Brain pericyte (primary cell): ENCODE results near the gene LRRC56.

Source experiments
- DNase-seq: peaks from one replicate; pipeline ENCODE4 v3.0.0-alpha.2; 2012; ENCODE audit warnings: low read depth, low spot score

The LRRC56 gene, protein sequence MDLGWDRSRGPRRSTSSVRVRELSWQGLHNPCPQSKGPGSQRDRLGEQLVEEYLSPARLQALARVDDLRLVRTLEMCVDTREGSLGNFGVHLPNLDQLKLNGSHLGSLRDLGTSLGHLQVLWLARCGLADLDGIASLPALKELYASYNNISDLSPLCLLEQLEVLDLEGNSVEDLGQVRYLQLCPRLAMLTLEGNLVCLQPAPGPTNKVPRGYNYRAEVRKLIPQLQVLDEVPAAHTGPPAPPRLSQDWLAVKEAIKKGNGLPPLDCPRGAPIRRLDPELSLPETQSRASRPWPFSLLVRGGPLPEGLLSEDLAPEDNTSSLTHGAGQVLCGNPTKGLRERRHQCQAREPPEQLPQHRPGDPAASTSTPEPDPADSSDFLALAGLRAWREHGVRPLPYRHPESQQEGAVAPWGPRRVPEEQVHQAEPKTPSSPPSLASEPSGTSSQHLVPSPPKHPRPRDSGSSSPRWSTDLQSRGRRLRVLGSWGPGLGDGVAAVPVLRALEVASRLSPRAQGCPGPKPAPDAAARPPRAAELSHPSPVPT

DNA sequence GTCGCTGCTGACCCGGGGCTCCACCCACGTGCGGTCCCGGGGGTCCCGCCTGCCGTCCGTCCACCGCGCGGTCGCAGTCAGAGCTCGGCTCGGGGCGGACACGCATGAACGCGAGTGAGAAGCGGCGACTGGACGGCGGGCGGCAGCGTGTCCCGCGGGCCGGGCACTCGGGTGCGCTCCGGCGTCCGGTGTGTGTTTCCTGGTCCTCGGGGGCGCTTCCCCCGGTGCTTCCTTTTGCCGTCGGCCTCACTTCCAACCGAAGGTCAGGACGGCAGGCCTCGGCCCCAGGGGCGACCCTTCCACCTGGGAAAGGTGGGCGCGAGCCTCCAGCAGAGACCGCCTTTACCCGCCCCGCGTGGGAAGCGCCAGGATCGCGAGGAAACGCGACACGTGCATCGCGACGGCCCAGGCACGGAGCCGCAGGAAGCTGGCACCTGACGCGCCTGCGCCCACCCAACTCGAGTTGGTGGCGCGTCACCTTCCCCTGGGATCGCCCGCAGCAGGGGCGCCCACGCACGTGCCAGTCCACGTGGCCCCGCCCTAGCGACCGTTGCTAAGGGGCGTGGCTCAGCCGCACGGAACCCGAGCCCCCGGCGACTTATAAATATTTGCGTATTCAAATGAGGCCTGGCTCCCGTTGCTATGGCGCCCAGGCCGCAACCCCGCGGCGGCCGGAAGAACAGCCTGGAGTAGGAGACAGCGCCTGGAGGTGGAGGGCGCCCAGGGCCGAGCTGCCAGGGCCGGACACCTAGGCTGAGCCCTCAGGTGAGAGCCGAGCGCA is at the start of gene LRRC56:
Gene LRRC56 (plus strand): TSS at position 687 of the 781 bp plus-strand sequence. CDS start 3,158 bp downstream, outside the sequence.
- no peak for DNase-seq

DNA sequence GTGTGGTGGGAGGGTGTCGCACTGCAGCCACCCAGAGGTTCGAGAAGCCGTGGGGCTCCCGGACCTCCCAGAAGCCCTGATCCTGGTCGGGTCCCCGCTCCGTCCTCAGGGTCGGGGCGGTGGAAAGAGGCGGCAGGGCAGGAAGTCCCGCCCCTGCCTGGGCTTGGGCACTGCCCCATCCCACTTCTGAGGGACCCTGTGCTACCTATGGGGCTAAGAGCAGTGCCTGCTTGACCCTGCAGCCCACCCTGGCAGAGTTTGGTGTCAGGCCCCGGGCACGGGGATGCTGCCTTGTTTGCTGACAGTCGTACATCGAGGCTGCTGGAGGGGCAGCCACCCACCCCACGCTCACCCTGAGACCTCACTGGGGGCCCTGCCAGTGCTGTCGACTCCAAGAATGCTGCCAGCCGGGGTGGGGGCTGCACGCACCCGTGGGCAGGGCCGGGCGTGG is 49.7 kb upstream of the LRRC56 start:
- no peak for DNase-seq

DNA sequence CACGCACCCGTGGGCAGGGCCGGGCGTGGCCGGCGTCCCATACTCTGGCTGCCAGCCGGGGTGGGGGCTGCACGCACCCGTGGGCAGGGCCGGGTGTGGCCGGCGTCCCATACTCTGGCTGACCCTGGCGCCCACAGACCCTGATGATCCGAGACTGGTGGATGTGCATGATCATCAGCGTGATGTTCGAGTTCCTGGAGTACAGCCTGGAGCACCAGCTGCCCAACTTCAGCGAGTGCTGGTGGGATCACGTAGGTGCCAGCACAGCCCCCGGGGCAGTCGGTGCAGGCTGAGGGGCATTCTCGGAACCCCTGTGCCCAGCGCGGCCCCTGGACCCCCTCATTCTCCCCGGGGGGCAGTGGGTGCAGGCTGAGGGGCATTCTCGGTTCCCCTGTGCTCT is 49.3 kb upstream of the LRRC56 start:
- DNase-seq: no peak

DNA sequence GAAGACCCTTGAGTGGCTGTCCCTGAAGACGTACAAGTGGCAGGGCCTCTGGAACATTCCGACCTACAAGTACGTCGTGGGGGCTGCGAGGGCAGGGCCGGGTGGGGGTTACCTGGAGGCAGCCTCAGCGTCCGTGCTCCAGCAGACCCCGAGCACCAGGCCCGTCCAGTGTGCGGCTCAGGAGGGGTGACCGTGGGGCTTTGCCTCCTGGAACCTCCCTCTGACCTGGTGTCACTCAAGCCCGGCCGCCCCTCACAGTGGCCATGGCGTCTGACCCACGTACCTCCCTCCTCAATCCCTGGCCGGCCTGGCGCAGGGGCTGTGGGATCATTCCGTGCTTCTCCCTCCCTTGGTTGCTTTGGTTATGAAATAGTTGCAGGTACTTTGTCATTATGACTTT is 48.7 kb upstream of the LRRC56 start:
- no peak for DNase-seq

DNA sequence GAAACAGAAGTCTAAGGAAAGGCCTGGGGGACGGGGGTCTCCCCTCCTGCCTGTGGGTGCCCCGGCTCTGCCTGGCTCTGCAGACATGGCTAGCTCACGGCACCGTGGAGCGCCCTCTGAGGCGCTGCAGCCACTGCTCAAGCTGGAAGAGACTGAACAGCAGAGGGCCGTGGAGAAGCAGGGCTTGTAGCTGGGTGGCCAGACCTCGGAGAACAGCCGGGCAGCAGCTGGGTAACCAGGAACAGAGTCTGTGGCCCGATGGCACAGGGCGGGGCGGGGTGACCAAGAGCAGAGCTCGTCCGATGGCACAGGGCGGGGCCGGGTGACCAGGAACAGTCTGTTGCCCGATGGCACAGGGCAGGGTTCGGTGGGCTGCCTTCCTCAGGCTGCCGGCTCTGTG is 48.3 kb upstream of the LRRC56 start:
- no peak for DNase-seq

DNA sequence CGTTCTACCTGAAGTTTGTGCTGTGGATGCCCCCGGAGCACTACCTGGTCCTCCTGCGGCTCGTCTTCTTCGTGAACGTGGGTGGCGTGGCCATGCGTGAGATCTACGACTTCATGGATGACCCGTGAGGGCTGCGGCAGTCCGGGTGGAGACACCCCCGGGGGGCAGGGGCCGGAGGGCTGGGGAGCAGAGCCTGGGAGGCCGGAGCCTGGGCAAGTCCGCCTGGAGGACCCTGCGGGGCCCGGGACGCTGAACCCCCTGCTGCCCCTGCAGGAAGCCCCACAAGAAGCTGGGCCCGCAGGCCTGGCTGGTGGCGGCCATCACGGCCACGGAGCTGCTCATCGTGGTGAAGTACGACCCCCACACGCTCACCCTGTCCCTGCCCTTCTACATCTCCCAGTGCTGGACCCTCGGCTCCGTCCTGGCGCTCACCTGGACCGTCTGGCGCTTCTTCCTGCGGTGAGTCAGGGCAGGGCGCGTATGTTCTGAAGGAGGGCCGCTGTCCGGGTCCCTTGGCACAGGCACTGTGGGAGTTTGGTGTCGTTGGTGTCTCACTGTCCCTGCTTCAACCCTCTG is 47.6 kb upstream of the LRRC56 start:
- DNase-seq: no peak

DNA sequence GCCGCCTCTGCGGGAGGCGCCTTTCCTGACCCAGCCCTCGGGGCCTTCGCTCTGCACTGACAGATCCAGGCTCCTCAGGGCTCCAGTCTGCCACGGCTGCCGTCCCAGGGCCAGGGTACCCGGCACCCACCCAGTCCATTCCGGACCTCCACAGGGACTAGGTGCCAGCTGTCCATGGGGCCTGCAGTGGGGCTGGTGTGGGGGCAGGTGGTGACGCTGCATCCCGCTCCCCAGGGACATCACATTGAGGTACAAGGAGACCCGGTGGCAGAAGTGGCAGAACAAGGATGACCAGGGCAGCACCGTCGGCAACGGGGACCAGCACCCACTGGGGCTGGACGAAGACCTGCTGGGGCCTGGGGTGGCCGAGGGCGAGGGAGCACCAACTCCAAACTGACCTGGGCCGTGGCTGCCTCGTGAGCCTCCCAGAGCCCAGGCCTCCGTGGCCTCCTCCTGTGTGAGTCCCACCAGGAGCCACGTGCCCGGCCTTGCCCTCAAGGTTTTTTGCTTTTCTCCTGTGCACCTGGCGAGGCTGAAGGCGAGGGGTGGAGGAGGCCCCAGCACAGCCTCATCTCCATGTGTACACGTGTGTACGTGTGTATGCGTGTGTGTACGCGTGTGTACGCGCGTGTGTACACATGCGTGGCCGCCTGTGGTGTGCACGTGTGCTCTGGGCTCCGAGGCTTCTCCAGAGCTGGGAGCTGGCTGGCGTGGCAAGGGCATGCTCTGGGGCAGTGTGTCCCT is 47.0 kb upstream of the LRRC56 start:
- no peak for DNase-seq

DNA sequence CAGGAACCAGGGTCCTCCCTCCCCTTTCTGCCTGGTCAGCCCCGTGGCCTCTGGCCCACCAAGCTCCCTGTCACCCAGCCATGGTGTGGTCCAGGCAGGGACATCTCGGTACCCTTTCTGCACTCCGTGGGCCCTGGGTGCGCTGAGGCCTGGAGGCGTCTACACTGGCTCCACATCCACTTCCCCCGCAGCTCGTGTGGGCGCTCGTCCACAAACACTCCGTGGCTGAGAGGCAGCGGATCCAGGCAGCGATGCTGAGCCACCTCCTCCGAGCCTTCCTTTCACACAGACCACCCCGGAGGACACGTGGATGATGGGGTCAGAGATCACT is 46.4 kb upstream of the LRRC56 start:
- DNase-seq: no peak

DNA sequence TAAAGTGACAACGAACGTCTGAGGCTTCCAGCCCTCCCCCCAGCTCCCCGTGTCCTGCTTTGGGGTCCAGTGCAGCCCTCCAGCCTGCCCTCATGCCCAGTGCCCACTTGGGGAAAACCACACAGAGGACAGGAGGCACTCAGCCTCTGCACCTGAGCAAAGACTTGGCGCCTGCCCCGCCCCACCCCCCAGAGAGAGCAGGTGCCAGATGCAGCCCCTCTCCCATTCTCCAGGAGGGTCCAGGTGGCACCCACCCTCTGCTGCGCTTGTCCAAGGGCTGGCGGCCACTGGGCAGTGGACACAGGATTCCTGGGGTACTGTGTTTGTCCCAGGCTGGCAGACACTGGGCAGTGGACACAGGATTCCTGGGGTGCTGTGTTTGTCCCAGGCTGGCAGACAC is 46.0 kb upstream of the LRRC56 start:
- DNase-seq: no peak

DNA sequence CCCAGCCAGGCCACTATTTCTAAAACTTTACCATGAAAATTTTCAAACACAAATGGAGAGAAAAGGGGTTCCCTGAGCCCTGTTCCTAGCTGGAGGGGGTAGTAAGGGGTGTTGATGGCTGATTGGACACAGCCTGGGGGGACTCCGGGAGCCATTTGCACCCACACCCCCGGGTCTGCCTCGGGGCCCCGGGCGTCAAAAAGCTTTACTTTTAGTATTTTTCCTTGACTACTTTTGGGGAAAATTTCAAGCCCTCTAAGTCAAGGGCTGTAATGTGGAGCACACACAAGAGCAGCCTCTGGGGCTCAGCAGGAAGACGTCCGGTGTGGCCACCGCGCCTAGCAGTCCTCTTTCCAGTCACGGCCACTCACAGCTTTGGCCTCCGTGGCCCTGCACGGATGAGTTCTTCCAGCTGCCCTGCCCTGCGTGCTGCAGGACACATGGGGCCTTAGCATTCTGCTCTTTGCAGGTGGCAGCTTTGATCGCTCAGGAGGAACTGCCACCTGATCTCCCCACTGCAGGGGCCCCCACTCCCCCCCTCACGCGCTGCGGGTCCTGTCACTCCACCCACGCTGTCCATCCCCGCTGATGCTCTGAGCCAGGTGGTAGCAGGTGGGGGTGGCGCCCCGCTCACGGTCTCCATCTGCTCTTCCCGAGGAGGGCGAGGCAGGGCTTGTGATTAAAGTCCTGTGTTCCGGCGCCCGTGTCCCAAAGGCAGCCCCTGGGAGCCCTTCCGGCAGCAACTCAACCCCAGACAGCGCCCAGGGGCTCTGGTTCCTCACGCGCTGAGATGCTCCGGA is 44.7 kb upstream of the LRRC56 start:
- no peak for DNase-seq

DNA sequence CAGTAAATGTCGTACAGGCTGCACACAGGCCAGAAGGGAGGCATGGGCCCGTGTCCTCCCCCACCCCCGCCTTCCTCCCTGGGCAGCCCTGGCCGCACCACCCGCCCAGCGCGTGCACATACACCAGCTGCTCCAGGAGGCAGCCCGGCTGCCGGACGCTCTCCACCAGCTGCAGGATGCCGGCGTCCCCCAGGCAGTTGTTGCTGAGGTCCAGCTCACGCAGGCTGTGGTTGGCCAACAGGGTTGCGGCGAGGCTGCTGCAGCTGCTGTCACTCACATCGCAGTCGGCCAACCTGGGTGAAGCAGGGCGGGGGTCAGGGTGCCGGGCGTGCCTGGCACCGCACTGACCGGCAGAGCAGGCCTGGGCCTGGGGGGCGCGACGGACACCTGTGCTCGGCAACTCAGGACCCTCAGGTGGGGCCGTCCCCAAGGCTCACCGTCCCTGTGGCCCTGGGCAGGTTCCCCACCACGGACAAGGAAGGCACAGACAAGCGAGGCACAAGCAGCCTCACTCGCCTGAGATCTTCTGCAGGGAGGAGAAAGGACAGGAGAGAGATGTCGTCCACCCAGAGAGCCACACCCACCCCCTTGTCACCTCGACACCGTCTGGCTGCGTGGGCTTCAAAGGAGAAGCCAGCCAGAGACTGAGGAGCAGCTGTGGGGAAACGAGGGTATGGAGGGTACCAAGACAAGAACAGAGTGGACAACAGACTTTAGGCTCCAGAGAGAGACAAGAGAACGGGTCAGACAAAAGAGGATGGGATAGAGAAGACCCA is 42.4 kb upstream of the LRRC56 start:
- DNase-seq: no peak

DNA sequence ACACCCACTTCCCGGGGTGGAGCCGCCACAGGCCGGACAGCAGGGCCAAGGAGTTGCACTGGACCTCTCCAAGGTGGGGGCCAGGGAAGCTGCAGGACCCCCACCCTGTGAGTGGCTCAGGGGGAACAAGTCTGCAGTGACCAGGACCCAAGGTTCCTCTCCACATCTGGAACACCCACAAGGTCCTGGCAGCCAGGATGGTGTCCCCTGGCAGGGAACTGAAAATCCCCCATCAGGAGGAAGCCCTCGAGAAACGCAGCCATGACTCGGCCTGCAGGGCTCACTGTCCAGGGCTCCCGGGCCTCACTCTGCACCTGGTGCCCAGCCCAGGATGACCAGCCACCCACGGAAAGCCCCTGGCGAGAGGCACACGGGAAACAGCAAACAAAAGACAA is 41.8 kb upstream of the LRRC56 start:
- DNase-seq: no peak

DNA sequence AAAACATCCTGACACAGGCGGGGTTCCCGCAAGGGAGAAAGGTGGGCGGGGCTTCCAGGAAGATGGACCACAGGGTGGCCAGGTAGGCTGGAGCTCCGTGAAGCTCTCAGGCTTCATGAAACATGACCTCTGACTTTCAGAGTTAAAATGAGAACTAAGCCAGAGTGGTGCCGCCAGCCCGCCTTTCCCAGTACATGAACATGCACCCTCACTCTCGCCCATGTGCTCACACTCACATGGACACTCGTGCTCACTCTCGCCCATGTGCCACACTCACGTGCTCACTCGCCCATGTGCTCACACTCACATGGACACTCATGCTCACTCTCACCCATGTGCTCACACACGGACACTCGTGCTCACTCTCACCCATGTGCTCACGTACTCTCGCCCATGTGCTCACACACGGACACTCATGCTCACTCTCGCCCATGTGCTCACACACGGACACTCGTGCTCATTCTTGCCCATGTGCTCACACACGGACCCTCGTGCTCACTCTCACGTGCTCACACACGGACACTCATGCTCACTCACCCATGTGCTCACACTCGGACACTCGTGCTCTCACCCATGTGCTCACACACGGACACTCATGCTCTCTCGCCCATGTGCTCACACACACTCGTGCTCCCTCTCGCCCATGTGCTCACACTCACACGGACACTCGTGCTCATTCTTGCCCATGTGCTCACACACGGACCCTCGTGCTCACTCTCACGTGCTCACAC is 40.3 kb upstream of the LRRC56 start:
- no peak for DNase-seq

DNA sequence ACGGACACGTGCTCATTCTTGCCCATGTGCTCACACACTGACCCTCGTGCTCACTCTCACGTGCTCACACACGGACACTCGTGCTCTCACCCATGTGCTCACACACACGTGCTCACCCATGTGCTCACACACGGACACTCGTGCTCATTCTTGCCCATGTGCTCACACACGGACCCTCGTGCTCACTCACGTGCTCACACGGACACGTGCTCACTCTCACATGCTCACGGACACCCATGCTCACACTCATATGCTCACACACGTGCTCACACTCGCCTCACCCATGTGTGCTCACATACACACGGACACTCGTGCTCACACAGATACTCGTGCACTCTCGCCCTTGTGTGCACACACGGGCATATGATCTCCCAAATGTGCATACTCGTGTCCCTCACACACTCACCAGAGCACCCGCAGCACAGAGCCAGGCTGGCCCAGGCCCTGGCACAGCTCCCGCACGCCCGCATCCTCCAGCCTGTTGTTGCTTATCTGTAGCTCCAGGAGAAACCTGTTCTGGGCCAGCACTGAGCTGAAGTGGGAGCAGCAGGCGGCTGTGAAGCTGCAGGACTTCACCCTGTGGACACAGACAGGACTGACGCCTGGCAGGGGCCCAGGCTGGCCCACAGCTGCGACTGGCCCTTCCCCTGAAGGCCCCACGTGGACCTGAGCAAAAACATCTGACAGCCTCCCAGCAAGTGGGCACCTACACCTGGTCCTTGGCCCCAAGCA is 39.6 kb upstream of the LRRC56 start:
- no peak for DNase-seq

DNA sequence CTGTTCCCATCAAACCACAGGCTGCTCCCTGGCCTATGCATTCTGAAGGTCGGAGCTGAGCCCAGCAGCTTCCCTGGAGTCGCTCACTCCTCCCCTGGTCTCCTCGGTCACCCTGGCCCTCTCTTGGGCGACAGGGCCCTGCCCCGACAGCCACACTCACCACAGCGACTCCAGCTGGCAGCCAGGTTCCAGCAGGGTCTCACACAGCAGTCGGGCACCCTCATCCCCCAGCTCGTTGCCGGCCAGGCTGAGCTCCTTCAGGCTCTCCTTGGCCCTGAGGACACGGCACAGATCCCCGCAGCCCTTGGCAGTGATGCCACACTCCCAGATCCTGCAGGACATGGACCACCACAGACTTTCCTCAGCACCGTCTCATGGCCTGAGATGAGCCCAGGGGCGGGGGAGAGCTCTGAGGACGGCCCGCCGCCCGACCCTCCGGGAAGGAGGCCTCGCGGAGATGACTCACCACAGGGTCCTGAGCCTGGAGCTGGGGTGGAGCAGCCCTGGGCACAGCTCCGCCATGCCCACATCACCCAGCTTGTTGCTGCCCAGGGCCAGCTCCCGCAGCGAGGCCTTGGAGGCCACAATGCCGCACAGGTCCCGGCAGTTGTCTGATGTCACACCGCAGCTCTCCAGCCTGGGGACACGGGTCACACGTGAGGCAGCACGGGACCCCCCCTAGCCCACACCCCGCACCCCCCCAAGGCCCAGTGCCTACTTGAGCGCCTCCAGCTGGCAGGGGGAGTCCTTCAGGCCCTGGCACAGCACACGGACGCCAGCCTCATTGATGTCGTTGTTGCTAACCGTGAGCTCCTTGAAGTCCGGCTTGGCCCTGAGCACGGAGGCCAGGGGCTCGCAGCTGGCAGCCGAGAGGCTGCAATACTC is 38.8 kb upstream of the LRRC56 start:
- DNase-seq: no peak

DNA sequence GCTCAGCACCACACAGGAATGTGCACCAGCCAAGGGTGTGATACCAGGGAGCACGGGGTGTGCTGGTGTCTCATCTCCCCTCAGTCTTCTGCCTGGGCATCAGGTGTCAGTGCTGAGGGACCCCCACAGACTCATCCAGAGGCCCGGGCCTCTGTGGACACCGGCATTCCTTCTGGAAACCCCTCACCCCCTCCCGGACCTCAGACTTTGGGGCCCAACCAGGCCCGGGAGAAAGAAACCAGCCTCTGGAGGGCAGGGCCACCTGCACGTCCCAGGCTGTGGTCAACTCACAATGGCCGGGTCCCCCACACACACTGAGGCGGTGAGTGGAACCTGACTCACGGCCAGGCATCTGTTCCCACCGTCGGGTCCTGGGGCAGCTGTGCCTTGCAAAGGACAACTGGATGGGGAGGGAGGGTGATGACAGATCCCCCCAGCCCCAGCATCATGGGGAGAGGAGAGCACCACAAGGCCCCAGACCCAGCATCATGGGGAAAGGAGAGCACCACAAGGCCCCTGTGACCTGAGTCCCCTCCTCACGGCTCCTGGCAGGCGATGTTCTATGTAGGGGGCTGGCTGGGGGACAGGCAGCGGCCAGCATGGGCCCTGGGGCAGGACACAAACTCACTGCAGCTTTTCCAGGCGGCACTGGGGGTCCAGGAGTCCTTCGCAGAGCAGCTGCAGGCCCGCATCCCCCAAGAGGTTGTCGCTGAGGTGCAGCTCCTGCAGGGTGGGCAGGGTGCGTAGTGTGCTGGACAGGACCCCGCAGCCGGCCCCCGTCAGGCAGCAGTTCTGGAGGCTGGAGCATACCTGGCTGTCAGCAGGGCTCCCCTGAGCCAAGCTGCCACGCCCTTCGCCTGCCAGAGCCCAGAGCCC is 37.9 kb upstream of the LRRC56 start:
- no peak for DNase-seq
